Body of pancreas (tissue), 4 donors: ENCODE data around the gene KIRREL1. TPM values are rescaled to one million over a fixed set of nuclear protein-coding genes. Genes with fewer than 3 reads are reported as not detected.

ENCODE experiments used
- ATAC-seq: fragments of 150-250 bp; one replicate; pipeline ENCODE4 v1.9.1; 2016
- DNase-seq, 4 donors: peaks; one replicate each; pipeline ENCODE4 v3.0.0-alpha.2; 2019
- H3K27ac ChIP-seq, 4 donors: fragments of 200-600 bp; sonication (generic); 1 replicate in 3 of 4; 2 replicates in 1 of 4; pipeline versions ENCODE4 v1.5.1 to v1.6.1; 2016 to 2019; ENCODE audit warnings: mild to moderate bottlenecking in 1 of 4, mixed read lengths in 1 of 4, moderate library complexity in 1 of 4
- H3K27me3 ChIP-seq, 2 donors: fragments of 200-600 bp; sonication (generic); one replicate each; pipeline ENCODE4 v1.6.0; 2016; ENCODE audit warnings: mild to moderate bottlenecking in 1 of 2
- H3K36me3 ChIP-seq, 2 donors: fragments of 200-600 bp; sonication (generic); replicated peaks in 1 of 2; 2 replicates each; pipeline ENCODE4 v1.5.1; 2016; ENCODE audit warnings: low read depth in 2 of 2; ENCODE audit not compliant: insufficient read depth in 1 of 2
- H3K4me1 ChIP-seq: fragments of 200-600 bp; sonication (generic); one replicate; pipeline ENCODE4 v1.6.0; 2016
- H3K4me3 ChIP-seq, 2 donors: fragments of 200-600 bp; sonication (generic); 1 replicate in 1 of 2; 2 replicates in 1 of 2; pipeline ENCODE4 v1.5.1; 2016 to 2019
- H3K9me3 ChIP-seq, 3 donors: fragments of 200-600 bp; sonication (generic); 1 replicate in 2 of 3; 2 replicates in 1 of 3; pipeline ENCODE4 v1.5.1; 2016
- POLR2A ChIP-seq, 3 donors: fragments of 450-650 bp; IDR thresholded peaks; one replicate each; pipeline ENCODE4 v1.6.1; 2016; ENCODE audit warnings: antibody characterized with exemption in 3 of 3, mild to moderate bottlenecking in 2 of 3
- WGBS, 2 donors: methylation state at CpG; one replicate each; pipeline ENCODE4 v1.1.5; 2017; 5-methylcytosine and 5-hydroxymethylcytosine counted together
- intact Hi-C: fragments of 100-400 bp; cut with DNase I; formaldehyde crosslinking; loops from one replicate; pipeline ENCODE4 v1.15.1; 2023
- total RNA-seq, 2 donors: library from RNA; depleted of rRNA; stranded (reverse); fragments of >200 nt; gene quantifications; one replicate each; pipeline ENCODE4 v1.1.0, GENCODE V29; 2016
- TF ChIP-seq, protein P1 (sequence below), 7 experiments: fragments of 450-650 bp in 4 of 7; fragments of 200-600 bp in 3 of 7; sonication (generic) in 3 of 7; IDR thresholded peaks; one replicate each; pipeline ENCODE4 v1.5.1; 2016 to 2019; ENCODE audit warnings: antibody characterized with exemption in 7 of 7

Gene KIRREL1
- total RNA-seq, 2 donors from 2014 or later = 10.9 to 11.4 TPM

DNA sequence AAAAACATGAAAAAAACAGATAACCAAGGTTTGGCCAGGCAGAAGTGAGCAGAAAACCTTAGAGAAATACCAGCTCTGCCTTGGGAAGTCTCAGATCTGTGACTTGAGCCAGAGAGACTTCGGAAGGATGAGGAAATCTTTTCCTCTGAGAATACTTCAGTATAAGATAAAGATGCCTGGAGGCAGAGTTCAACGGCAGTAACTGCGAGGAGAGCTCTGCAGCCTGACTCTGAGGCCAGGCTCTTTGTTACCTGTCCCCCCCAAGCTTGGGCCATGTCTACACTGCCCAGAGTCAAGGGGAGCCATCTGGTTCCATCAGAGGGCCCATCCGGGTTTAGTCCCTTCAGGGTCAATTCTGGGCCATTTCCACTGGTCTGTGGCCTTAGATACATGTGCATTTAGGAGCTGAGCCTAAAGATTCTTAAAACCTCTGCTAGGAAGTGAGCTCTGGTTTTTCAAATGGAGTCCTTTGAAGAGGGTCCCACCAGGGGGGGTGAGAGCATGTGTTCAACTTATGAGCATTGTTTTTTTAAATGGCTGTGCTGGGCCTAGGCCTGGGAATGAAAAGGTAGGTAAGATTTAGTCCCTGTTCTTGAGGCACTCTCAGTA lies 8.7 kb downstream of the KIRREL1 start:
- TF ChIP-seq, protein P1, sequence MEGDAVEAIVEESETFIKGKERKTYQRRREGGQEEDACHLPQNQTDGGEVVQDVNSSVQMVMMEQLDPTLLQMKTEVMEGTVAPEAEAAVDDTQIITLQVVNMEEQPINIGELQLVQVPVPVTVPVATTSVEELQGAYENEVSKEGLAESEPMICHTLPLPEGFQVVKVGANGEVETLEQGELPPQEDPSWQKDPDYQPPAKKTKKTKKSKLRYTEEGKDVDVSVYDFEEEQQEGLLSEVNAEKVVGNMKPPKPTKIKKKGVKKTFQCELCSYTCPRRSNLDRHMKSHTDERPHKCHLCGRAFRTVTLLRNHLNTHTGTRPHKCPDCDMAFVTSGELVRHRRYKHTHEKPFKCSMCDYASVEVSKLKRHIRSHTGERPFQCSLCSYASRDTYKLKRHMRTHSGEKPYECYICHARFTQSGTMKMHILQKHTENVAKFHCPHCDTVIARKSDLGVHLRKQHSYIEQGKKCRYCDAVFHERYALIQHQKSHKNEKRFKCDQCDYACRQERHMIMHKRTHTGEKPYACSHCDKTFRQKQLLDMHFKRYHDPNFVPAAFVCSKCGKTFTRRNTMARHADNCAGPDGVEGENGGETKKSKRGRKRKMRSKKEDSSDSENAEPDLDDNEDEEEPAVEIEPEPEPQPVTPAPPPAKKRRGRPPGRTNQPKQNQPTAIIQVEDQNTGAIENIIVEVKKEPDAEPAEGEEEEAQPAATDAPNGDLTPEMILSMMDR (IDR thresholded peaks at IDR 0.05) = no peak
- TF ChIP-seq POLR2A (IDR thresholded peaks at IDR 0.05) = no peak
- Histone ChIP-seq H3K36me3 (no peaks in the 10 kb centered on the region), H3K4me3 (no peak overlapping the region), H3K27me3 (no peaks in the 10 kb centered on the region), H3K27ac (peak overlapping the region in 1 of 4 donors; percentile 8), H3K9me3 (no peaks in the 10 kb centered on the region), H3K4me1 (peaks cover 6% of the 10 kb centered on the region)
- ATAC-seq (no peak), DNase-seq (no peak)
- 58 to 76% methylated on average over 4 of the region's 4 CpGs for WGBS, 2 donors
- intact Hi-C loops = no loop called here

DNA sequence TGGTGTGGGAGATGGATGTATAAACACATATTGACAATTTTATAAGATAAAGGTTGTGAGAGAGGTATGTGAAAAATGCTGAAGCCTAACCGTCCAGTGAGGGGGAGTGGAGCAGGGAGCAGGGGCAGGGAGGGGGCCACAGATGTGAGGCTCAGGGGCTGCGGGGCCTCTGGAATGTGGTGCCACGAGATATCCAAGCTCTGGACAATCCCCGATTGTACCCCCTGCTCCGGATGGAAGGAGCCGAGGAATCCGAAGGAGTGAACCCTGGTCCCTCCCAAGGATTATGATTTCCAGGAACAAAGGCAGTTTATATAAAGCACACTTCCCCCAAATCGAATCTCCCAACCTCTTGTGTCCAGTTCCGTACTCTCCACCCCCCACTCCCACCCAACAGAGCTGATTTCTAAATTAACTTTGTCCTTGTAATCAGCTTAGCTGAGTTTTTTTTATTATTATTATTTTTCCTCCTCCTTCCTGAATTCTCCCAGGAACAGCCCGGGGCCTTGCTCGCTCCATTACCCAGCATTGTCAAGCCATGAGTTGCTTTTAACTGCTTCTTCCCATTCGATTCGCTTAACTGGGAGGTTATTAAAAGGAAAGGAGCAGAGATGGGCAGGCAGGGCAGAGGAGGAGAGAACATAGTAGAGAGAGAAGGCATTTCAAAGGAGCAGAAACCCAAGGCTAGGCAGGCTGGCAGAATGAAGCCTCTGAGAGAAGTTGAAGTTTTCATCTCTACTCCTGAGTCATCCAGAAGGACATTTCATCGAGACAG lies 9.4 kb downstream of the KIRREL1 start:
- Histone ChIP-seq H3K4me3 (no peak overlapping the region), H3K27ac (no peak overlapping the region), H3K36me3 (no peaks in the 10 kb centered on the region), H3K9me3 (no peaks in the 10 kb centered on the region), H3K27me3 (no peaks in the 10 kb centered on the region), H3K4me1 (peaks cover 10% of the 10 kb centered on the region)
- no peak for DNase-seq
- WGBS, 2 donors = 50 to 56% methylated on average over 14 of the region's 14 CpGs
- no peak for TF ChIP-seq POLR2A (IDR thresholded peaks at IDR 0.05)
- TF ChIP-seq, protein P1 (IDR thresholded peaks at IDR 0.05) = no peak
- ATAC-seq = peak; percentile 18
- intact Hi-C loops = no loop called here

DNA sequence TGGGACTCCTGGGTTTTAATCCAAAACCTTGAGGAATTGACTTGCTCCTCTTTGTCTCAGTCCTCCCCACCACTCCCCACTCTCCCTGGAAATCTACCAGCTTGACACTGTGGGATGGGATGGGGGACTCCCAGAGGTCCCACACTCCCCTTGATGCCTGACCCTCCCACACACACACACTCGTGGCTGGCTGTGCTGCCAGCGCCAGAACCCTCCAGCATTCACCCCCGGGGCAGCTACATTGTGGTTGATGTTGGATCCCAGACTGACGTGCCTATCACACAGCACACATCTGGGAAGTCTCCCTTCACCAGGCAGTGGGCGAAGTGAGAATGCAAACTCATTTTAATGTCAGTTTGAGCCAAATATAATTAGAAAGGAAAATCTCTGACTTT lies 10.0 kb downstream of the KIRREL1 start:
- DNase-seq = no peak
- intact Hi-C loops = no loop called here
- Histone ChIP-seq H3K27ac (no peak overlapping the region), H3K36me3 (no peaks in the 10 kb centered on the region), H3K4me3 (no peak overlapping the region), H3K27me3 (no peaks in the 10 kb centered on the region), H3K4me1 (peaks cover 14% of the 10 kb centered on the region), H3K9me3 (no peaks in the 10 kb centered on the region)
- no peak for TF ChIP-seq POLR2A (IDR thresholded peaks at IDR 0.05)
- TF ChIP-seq, protein P1 (IDR thresholded peaks at IDR 0.05) = no peak
- ATAC-seq = no peak
- 46 to 65% methylated on average over 5 of the region's 5 CpGs for WGBS, 2 donors

DNA sequence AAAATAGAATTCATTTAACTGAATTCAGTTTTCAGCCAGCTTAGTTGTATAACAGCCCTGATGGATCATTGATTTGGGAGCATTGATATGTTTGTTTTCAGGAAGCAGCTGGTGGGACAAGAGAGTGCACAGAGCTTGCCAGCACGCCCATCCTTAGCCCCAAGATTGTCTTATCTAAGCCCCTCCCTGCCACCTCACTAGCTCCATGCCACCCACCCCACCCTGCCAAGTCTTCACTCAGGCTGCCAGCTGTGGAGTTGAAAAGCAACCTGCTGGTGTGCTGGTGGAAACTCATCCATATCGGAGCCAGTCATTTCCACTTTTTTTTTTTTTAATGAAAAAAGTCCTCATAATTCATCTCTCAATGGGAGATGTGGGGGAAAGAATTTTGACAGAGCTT lies 11.8 kb downstream of the KIRREL1 start:
- Histone ChIP-seq H3K27me3 (no peaks in the 10 kb centered on the region), H3K27ac (no peak overlapping the region), H3K36me3 (no peaks in the 10 kb centered on the region), H3K4me3 (no peak overlapping the region), H3K9me3 (no peaks in the 10 kb centered on the region), H3K4me1 (peaks cover 21% of the 10 kb centered on the region)
- DNase-seq = no peak
- ATAC-seq = no peak
- WGBS, 2 donors = 50 to 60% methylated on average over 2 of the region's 2 CpGs
- TF ChIP-seq, protein P1 (IDR thresholded peaks at IDR 0.05) = no peak
- intact Hi-C loops = no loop called here
